ENCODE data around the gene UPP2.

Gene UPP2

GRCh38 chr2:158142568-158143332 is 41.1 kb downstream of the UPP2 start:
- no peak for DNase-seq
- Mint-ChIP-seq H3K9me3 (peaks cover 12% of the 10 kb centered on the region), H3K27me3 (ENCODE audit: low read depth, poor library complexity) (no peaks in the 10 kb centered on the region), H3K36me3 (ENCODE audit: low read depth) (no peaks in the 10 kb centered on the region), H3K4me3 (no peak overlapping the region), H3K4me1 (no peaks in the 10 kb centered on the region), H3K27ac (no peak overlapping the region)
- TF ChIP-seq CTCF (IDR thresholded peaks at IDR 0.05): no peak

- TF ChIP-seq CTCF (IDR thresholded peaks at IDR 0.05): no peak
- no peak for DNase-seq
- Mint-ChIP-seq H3K4me1 (no peaks in the 10 kb centered on the region), H3K9me3 (peaks cover 12% of the 10 kb centered on the region), H3K4me3 (no peak overlapping the region), H3K36me3 (ENCODE audit: low read depth) (no peaks in the 10 kb centered on the region), H3K27me3 (ENCODE audit: low read depth, poor library complexity) (no peaks in the 10 kb centered on the region), H3K27ac (no peak overlapping the region)
Observed at GRCh38 chr2:158143703-158144360, 42.2 kb downstream of the UPP2 start.

- H3K9me3 Mint-ChIP-seq: peaks cover 18% of the 10 kb centered on the region
- no peak overlapping the region for H3K4me3 Mint-ChIP-seq
- H3K36me3 Mint-ChIP-seq (ENCODE audit: low read depth): no peaks in the 10 kb centered on the region
- no peak for DNase-seq
- no peaks in the 10 kb centered on the region for H3K4me1 Mint-ChIP-seq
- H3K27ac Mint-ChIP-seq: no peak overlapping the region
- TF ChIP-seq CTCF (IDR thresholded peaks at IDR 0.05): no peak
- H3K27me3 Mint-ChIP-seq (ENCODE audit: low read depth, poor library complexity): no peaks in the 10 kb centered on the region
Observed at GRCh38 chr2:158144914-158145625, 43.4 kb downstream of the UPP2 start.

- Mint-ChIP-seq H3K9me3 (peaks cover 6% of the 10 kb centered on the region), H3K27ac (no peak overlapping the region), H3K4me1 (no peaks in the 10 kb centered on the region), H3K4me3 (no peak overlapping the region), H3K27me3 (ENCODE audit: low read depth, poor library complexity) (no peaks in the 10 kb centered on the region), H3K36me3 (ENCODE audit: low read depth) (no peaks in the 10 kb centered on the region)
- TF ChIP-seq CTCF (IDR thresholded peaks at IDR 0.05): no peak
- no peak for DNase-seq
Observed at GRCh38 chr2:158153270-158154015, 51.8 kb downstream of the UPP2 start.

- DNase-seq: no peak
- no peak for TF ChIP-seq CTCF (IDR thresholded peaks at IDR 0.05)
- H3K4me1 Mint-ChIP-seq: no peaks in the 10 kb centered on the region
Observed at GRCh38 chr2:158154596-158154995, 52.9 kb downstream of the UPP2 start.

More at GRCh38 chr2:158154596-158154995, 52.9 kb downstream of the UPP2 start:
- no peak overlapping the region for H3K4me3 Mint-ChIP-seq
- peaks cover 3% of the 10 kb centered on the region for H3K9me3 Mint-ChIP-seq
- no peaks in the 10 kb centered on the region for H3K27me3 Mint-ChIP-seq (ENCODE audit: low read depth, poor library complexity)
- no peak overlapping the region for H3K27ac Mint-ChIP-seq
- no peaks in the 10 kb centered on the region for H3K36me3 Mint-ChIP-seq (ENCODE audit: low read depth)

Data from nephron progenitor cell (in vitro differentiated cells).